Measurements from ENCODE around the gene KHDRBS2. TPM values are rescaled to one million over a fixed set of nuclear protein-coding genes. Genes with fewer than 3 reads are reported as not detected.

KHDRBS2 gene
- total and polyA plus RNA-seq, 2 of the 13 experiments (the other 11 are each of a cell fraction or from before 2014, with no cell fraction given): not detected

DNA sequence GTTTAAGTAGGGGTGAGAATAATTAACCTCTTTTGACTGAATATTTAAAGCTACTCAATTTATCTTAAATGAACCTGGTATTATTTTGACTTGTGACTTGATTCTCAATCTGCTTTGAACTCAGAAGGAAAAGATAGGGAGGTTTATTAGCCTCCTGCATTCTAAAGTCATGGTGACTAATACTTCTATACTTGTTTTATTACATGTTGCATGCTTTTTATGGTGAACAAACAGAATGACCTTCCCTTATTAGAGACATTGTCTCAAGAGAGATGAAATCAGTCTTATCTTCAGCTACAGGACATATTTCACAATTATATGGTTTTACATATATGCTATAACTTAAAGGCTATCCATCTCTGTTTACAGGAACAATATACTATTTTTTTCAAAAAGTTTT, 336.9 kb downstream of the KHDRBS2 start (continued):
- TF ChIP-seq, protein P1, sequence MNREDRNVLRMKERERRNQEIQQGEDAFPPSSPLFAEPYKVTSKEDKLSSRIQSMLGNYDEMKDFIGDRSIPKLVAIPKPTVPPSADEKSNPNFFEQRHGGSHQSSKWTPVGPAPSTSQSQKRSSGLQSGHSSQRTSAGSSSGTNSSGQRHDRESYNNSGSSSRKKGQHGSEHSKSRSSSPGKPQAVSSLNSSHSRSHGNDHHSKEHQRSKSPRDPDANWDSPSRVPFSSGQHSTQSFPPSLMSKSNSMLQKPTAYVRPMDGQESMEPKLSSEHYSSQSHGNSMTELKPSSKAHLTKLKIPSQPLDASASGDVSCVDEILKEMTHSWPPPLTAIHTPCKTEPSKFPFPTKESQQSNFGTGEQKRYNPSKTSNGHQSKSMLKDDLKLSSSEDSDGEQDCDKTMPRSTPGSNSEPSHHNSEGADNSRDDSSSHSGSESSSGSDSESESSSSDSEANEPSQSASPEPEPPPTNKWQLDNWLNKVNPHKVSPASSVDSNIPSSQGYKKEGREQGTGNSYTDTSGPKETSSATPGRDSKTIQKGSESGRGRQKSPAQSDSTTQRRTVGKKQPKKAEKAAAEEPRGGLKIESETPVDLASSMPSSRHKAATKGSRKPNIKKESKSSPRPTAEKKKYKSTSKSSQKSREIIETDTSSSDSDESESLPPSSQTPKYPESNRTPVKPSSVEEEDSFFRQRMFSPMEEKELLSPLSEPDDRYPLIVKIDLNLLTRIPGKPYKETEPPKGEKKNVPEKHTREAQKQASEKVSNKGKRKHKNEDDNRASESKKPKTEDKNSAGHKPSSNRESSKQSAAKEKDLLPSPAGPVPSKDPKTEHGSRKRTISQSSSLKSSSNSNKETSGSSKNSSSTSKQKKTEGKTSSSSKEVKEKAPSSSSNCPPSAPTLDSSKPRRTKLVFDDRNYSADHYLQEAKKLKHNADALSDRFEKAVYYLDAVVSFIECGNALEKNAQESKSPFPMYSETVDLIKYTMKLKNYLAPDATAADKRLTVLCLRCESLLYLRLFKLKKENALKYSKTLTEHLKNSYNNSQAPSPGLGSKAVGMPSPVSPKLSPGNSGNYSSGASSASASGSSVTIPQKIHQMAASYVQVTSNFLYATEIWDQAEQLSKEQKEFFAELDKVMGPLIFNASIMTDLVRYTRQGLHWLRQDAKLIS (CRISPR knock-in tag; IDR thresholded peaks at IDR 0.05): no peak
- no peak for TF ChIP-seq KAT8 (CRISPR knock-in tag; IDR thresholded peaks at IDR 0.05)
- no peak for TF ChIP-seq ZNF17 (CRISPR knock-in tag; IDR thresholded peaks at IDR 0.05)
- no peak for TF ChIP-seq TOPORS (CRISPR knock-in tag; IDR thresholded peaks at IDR 0.05)
- TF ChIP-seq MEIS2 (CRISPR knock-in tag; IDR thresholded peaks at IDR 0.05): no peak
- TF ChIP-seq ZNF282 (IDR thresholded peaks at IDR 0.05; ENCODE audit: partially characterized antibody): no peak
- TF ChIP-seq ZNF329 (CRISPR knock-in tag; IDR thresholded peaks at IDR 0.05; ENCODE audit: low read depth): no peak
- TF ChIP-seq HDAC1 (CRISPR knock-in tag; IDR thresholded peaks at IDR 0.05): no peak
- TF ChIP-seq JDP2 (CRISPR knock-in tag; IDR thresholded peaks at IDR 0.05; ENCODE audit: borderline replicate concordance): no peak
- TF ChIP-seq ZNF670 (CRISPR knock-in tag; IDR thresholded peaks at IDR 0.05; ENCODE audit: borderline replicate concordance): no peak

- no peaks in the 10 kb centered on the region for H3K36me3 ChIP-seq (replicated peaks in 1 of 2; ENCODE audit: control insufficient read depth in 1 of 2, insufficient read depth in 2 of 2, low read length in 2 of 2)
- POLR2A ChIA-PET: no interaction called here
- CTCF ChIA-PET (ENCODE audit: low intra/inter-chr PET ratio, low total read pairs): no interaction called here
- no peak overlapping the region for H3K27ac ChIP-seq (ENCODE audit: extremely low read length, insufficient read depth, low read length)
- no peak overlapping the region for H3K4me3 ChIP-seq (replicated peaks in 1 of 3; ENCODE audit: insufficient read depth in 1 of 3, low read depth in 2 of 3, low read length in 3 of 3)
- H2AFZ ChIP-seq (ENCODE audit: low read length): no peak overlapping the region
- H3K4me1 ChIP-seq (ENCODE audit: insufficient read depth, low read length): no peaks in the 10 kb centered on the region
- DNase-seq (ENCODE audit: low spot score) (no peak), ATAC-seq (no peak), FAIRE-seq (no peak)
- no TSS peak for BruUV-seq (replicated peaks)
- intact Hi-C loops (cut with micrococcal nuclease; ENCODE audit: unreplicated experiment): no loop called here
- H3K9me3 ChIP-seq (ENCODE audit: low read length): no peaks in the 10 kb centered on the region; the same call in 1 of the 2 replicates
- no peaks in the 10 kb centered on the region for H4K20me1 ChIP-seq (ENCODE audit: insufficient read depth, low read length)
- no peak overlapping the region for H3K9ac ChIP-seq (ENCODE audit: insufficient read depth, low read depth, low read length)
- H3K27me3 ChIP-seq (ENCODE audit: control insufficient read depth in 1 of 2, insufficient read depth in 2 of 2, low read length in 2 of 2): no peaks in the 10 kb centered on the region
- TF ChIP-seq NFYC (CRISPR knock-in tag; IDR thresholded peaks at IDR 0.05) (no peak), RAD21 (CRISPR knock-in tag; IDR thresholded peaks at IDR 0.05) (no peak), YEATS4 (CRISPR knock-in tag; IDR thresholded peaks at IDR 0.05; ENCODE audit: borderline replicate concordance) (no peak), RFXAP (CRISPR knock-in tag; IDR thresholded peaks at IDR 0.05; ENCODE audit: borderline replicate concordance) (no peak), ZNF335 (CRISPR knock-in tag; IDR thresholded peaks at IDR 0.05) (no peak)
- TF ChIP-seq, protein P2, sequence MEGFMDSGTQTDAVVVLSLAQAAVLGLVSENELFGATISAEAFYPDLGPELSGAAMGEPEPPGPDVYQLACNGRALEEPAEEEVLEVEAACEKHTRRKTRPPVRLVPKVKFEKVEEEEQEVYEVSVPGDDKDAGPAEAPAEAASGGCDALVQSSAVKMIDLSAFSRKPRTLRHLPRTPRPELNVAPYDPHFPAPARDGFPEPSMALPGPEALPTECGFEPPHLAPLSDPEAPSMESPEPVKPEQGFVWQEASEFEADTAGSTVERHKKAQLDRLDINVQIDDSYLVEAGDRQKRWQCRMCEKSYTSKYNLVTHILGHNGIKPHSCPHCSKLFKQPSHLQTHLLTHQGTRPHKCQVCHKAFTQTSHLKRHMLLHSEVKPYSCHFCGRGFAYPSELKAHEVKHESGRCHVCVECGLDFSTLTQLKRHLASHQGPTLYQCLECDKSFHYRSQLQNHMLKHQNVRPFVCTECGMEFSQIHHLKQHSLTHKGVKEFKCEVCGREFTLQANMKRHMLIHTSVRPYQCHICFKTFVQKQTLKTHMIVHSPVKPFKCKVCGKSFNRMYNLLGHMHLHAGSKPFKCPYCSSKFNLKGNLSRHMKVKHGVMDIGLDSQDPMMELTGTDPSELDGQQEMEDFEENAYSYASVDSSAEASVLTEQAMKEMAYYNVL (CRISPR knock-in tag; IDR thresholded peaks at IDR 0.05; ENCODE audit: borderline replicate concordance): no peak
- no peak overlapping the region for H3K4me2 ChIP-seq (ENCODE audit: low read depth, low read length)
- H3K79me2 ChIP-seq (ENCODE audit: insufficient read depth, low read length): no peaks in the 10 kb centered on the region
- in situ Hi-C loops (cut with HindIII; ENCODE audit: extremely low pct_ligation_motif_present, low pct_unique_long_range_greater_than_20kb): no loop called here
Measured at GRCh38 chr6:61947311-61947947, 338.6 kb downstream of the KHDRBS2 start.

Data from HepG2 (cell line).